Fibroblast of mammary gland (primary cell): Measurements from ENCODE around the gene ZNF839.
"Not testable (repeated sequence)": the region's sequence is repeated elsewhere in the genome, so short reads cannot be mapped to it uniquely, and the experiment has no call there.

Source experiments
- DNase-seq: peaks from one replicate; pipeline ENCODE4 v3.0.0-alpha.2; 2010; ENCODE audit warnings: low read depth
- H3K4me3 ChIP-seq: 2 replicates; pipeline ENCODE4 v1.5.1; 2011; ENCODE audit warnings: low read depth, mild to moderate bottlenecking, low read length, moderate library complexity; ENCODE audit not compliant: control insufficient read depth
- CTCF ChIP-seq: conservative IDR thresholded peaks from 2 replicates; pipeline ENCODE4 v1.5.1; 2011; ENCODE audit warnings: low read depth, low read length, inconsistent platforms; ENCODE audit not compliant: control insufficient read depth, insufficient read depth

ZNF839 gene

GRCh38 chr14:102325791-102326345, 6.3 kb downstream of the ZNF839 start:
- no peak for TF ChIP-seq CTCF
- no peak for DNase-seq
- no peak overlapping the region for H3K4me3 ChIP-seq

DNA sequence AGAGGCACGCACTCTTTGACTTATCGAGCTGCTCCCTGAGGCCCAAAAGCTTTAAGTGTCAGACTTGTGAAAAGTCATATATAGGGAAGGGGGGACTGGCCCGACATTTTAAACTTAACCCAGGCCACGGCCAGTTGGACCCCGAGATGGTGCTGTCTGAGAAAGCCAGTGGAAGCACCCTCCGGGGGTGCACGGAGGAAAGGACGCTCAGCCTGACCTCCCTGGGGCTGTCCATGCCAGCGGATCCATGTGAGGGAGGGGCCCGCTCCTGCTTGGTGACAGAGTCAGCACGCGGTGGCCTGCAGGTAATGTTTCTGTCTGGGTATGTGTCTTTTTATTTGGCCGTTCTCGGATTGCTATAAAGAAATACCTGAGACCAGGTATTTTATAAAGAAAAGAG, 7.0 kb downstream of the ZNF839 start:
- H3K4me3 ChIP-seq, result no peak overlapping the region
- TF ChIP-seq CTCF, result no peak
- no peak for DNase-seq

DNA sequence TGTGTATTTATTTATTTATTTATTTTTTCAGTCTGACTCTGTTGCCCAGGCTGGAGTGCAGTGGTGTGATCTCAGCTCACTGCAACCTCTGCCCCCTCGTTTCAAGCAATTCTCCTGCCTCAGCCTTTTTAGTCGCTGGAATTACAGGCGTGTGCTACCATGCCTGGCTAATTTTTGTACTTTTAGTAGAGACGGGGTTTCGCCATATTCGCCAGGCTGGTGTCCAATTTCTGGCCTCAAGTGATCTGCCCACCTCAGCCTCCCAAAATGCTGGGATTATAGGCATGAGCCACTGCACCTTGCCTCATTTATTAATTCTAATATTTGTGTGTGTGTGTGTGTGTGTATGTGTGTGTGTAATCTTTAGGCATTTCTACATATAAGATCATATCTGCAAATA, 9.8 kb downstream of the ZNF839 start:
- DNase-seq, H3K4me3 ChIP-seq: not testable (repeated sequence)

DNA sequence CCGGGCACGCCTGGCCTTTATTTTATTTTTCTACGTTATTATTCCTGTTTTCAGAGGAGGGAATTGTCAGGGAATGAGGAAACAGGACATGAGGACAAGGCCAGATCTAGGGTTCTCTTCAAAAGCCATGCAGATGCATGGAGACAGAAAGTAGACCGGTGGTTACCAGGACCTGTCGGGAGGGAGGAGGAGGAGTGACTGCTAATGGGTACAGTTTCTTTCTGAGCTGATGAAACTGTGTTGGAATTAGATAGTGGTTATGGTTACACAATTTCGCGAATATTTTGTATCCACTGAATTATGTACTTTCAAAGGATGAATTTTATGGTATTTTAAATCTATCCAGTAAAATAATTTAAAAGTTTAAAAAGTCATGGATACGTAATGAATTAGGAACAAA, 11.3 kb downstream of the ZNF839 start:
- TF ChIP-seq CTCF, result no peak
- DNase-seq, result no peak
- H3K4me3 ChIP-seq, result no peak overlapping the region

GRCh38 chr14:102333390-102333789, 13.8 kb downstream of the ZNF839 start:
- no peak overlapping the region for H3K4me3 ChIP-seq
- DNase-seq, result no peak
- no peak for TF ChIP-seq CTCF

DNA sequence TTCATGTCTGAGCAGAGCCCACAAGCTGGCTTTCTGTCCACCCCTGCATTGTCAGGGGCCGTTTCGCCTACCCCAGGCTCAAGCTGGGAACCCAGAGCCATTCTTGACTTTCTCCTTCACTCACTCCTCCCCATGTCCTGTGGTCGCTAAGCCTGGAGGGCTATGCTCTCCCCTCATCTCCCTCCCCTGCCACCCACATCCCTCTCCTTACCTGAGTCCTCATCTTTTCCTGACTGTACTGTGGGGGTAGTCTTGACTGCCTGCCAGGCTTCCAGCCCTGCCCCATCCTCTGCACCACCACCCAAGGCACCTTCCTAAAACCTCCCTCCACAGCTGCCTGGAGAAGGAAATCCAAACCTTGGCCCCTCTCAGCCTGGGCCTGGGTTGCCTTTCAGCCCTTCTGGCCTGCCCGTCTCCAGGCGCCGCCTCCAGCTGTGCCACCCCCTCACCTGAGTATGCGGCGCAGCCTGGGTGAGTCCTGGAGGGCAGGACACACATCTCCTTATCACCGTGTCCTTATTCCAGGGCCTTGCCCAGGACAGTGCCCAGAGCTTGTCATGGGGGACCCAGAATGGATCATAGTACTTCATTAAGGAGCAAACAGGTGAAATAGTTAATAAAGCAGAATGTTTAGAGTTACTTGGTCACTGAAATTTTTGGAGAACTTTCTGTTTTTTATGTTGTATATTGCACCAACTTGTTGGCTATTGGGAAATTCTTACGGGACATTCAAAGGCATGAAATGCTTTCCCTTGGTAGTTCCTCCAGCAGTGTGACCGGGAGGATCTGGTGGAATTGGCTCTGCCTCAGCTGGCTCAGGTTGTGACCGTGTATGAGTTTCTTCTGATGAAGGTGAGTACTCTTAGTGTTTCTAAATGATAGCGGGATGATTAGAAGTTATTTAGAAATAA, 14.5 kb downstream of the ZNF839 start:
- DNase-seq, result no peak
- TF ChIP-seq CTCF, result no peak
- no peak overlapping the region for H3K4me3 ChIP-seq

GRCh38 chr14:102335163-102335562, 15.6 kb downstream of the ZNF839 start:
- no peak for TF ChIP-seq CTCF
- no peak for DNase-seq
- no peak overlapping the region for H3K4me3 ChIP-seq
